Mesenchymal stem cell (in vitro differentiated cells and primary cell): ENCODE results near the gene GNG10.
A peak's percentile ranks its signal among the peaks of the same experiment; 100 is the strongest.

Experiments
- DNase-seq: peaks from one replicate; pipeline ENCODE4 v3.0.0-alpha.2; 2013
- H2AFZ ChIP-seq: one replicate; pipeline ENCODE4 v1.6.1; 2013; ENCODE audit warnings: low read depth, mild to moderate bottlenecking, control low read depth, inconsistent platforms, low read length, moderate library complexity
- H2AK5ac ChIP-seq: 2 replicates; pipeline ENCODE4 v1.6.1; 2013; ENCODE audit warnings: low read length, moderate library complexity, mild to moderate bottlenecking, inconsistent platforms; ENCODE audit not compliant: severe bottlenecking
- H2BK120ac ChIP-seq: one replicate; pipeline ENCODE4 v1.6.1; 2013; ENCODE audit warnings: low read depth, mild to moderate bottlenecking, inconsistent platforms, low read length, moderate library complexity
- H2BK12ac ChIP-seq, 2 experiments: one replicate each; pipeline ENCODE4 v1.6.1; 2013; ENCODE audit warnings: inconsistent platforms in 2 of 2, low read length in 2 of 2, mild to moderate bottlenecking in 2 of 2, moderate library complexity in 2 of 2, control low read depth in 1 of 2
- H2BK15ac ChIP-seq: one replicate; pipeline ENCODE4 v1.6.1; 2013; ENCODE audit warnings: mild to moderate bottlenecking, low read depth, inconsistent platforms; ENCODE audit not compliant: poor library complexity, severe bottlenecking
- H2BK5ac ChIP-seq: 2 replicates; pipeline ENCODE4 v1.6.1; 2013; ENCODE audit warnings: low read depth, mild to moderate bottlenecking, low read length, control low read depth, inconsistent platforms; ENCODE audit not compliant: poor library complexity, severe bottlenecking
- H3K14ac ChIP-seq, 2 experiments: one replicate each; pipeline ENCODE4 v1.6.1; 2013; ENCODE audit warnings: inconsistent platforms in 2 of 2, low read length in 2 of 2, control low read depth in 1 of 2, mild to moderate bottlenecking in 1 of 2, moderate library complexity in 1 of 2
- H3K18ac ChIP-seq, 2 experiments: one replicate each; pipeline ENCODE4 v1.6.1; 2013; ENCODE audit warnings: inconsistent platforms in 2 of 2, low read length in 2 of 2, control low read depth in 1 of 2, low read depth in 1 of 2, mild to moderate bottlenecking in 1 of 2
- H3K23ac ChIP-seq, 2 experiments: one replicate each; pipeline ENCODE4 v1.6.1; 2013; ENCODE audit warnings: inconsistent platforms in 2 of 2, low read length in 2 of 2, mild to moderate bottlenecking in 2 of 2, moderate library complexity in 2 of 2, control low read depth in 1 of 2
- H3K27ac ChIP-seq: 2 replicates; pipeline ENCODE4 v1.5.1; 2013; ENCODE audit warnings: mild to moderate bottlenecking, moderate library complexity, low read length, control low read depth, inconsistent platforms; ENCODE audit not compliant: poor library complexity, severe bottlenecking
- H3K27me3 ChIP-seq, 2 experiments: 2 replicates each; pipeline versions ENCODE4 v1.6.1 to v1.7.0; 2013; ENCODE audit warnings: low read length in 2 of 2, mild to moderate bottlenecking in 2 of 2, moderate library complexity in 2 of 2, control low read depth in 1 of 2, inconsistent platforms in 1 of 2; ENCODE audit not compliant: control insufficient read depth in 1 of 2, insufficient read depth in 1 of 2
- H3K36me3 ChIP-seq, 2 experiments: 2 replicates each; pipeline versions ENCODE4 v1.6.1 to v1.7.0; 2013; ENCODE audit warnings: low read length in 2 of 2, control low read depth in 1 of 2, inconsistent platforms in 1 of 2, low read depth in 1 of 2, mild to moderate bottlenecking in 1 of 2; ENCODE audit not compliant: insufficient read depth in 2 of 2, control insufficient read depth in 1 of 2
- H3K4ac ChIP-seq, 2 experiments: one replicate each; pipeline ENCODE4 v1.6.1; 2013; ENCODE audit warnings: inconsistent platforms in 2 of 2, low read length in 2 of 2, mild to moderate bottlenecking in 2 of 2, moderate library complexity in 2 of 2, control low read depth in 1 of 2, low read depth in 1 of 2
- H3K4me1 ChIP-seq: 2 replicates; pipeline ENCODE4 v1.6.1; 2013; ENCODE audit warnings: low read depth, low read length, control low read depth; ENCODE audit not compliant: control insufficient read depth, insufficient read depth
- H3K4me2 ChIP-seq: 2 replicates; pipeline ENCODE4 v1.6.1; 2013; ENCODE audit warnings: low read length, mild to moderate bottlenecking, inconsistent platforms; ENCODE audit not compliant: poor library complexity, severe bottlenecking
- H3K4me3 ChIP-seq, 2 experiments: 2 replicates each; pipeline versions ENCODE4 v1.5.1 to v1.7.0; 2013; ENCODE audit warnings: low read length in 2 of 2, mild to moderate bottlenecking in 2 of 2, control low read depth in 1 of 2, low read depth in 1 of 2; ENCODE audit not compliant: insufficient read depth in 1 of 2
- H3K79me1 ChIP-seq: replicated peaks from 2 replicates; pipeline ENCODE4 v1.6.1; 2013; ENCODE audit warnings: mild to moderate bottlenecking, control low read depth, low read length, inconsistent platforms; ENCODE audit not compliant: poor library complexity, severe bottlenecking
- H3K9ac ChIP-seq: 2 replicates; pipeline ENCODE4 v1.7.0; 2013; ENCODE audit warnings: mild to moderate bottlenecking, low read length, moderate library complexity
- H3K9me3 ChIP-seq: 2 replicates; pipeline ENCODE4 v1.7.0; 2013; ENCODE audit warnings: mild to moderate bottlenecking, low read length; ENCODE audit not compliant: control insufficient read depth
- H4K8ac ChIP-seq: one replicate; pipeline ENCODE4 v1.6.1; 2013; ENCODE audit warnings: inconsistent platforms, mild to moderate bottlenecking, low read length, moderate library complexity
- H4K91ac ChIP-seq: one replicate; pipeline ENCODE4 v1.6.1; 2013; ENCODE audit warnings: mild to moderate bottlenecking, low read length, inconsistent platforms
- WGBS: methylation state at CpG from one replicate; pipeline ENCODE4 v1.1.7; 2013; ENCODE audit warnings: mixed read lengths; 5-methylcytosine and 5-hydroxymethylcytosine counted together

GNG10 gene

DNA sequence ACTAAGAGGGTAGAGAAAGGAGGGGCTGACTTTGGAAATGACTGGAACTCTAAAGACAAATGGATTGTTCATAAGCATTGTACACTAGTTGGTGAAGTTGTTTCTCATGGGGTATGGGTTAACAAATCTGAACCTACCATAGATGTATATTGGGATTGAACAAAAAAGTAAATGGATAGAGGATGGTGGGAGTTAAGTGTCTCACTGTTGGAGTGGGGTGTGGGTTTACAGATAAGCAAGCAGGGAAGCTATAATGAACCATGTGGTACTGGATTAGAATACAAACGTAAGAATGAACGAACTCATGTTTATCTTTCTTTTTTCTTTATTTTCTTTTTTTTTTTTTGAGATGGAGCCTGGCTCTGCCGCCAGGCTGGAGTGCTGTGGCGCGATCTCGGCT lies 17.8 kb downstream of the GNG10 start:
- Histone ChIP-seq H4K91ac (no peak overlapping the region), H3K14ac (no peak overlapping the region), H3K79me1 (no peaks in the 10 kb centered on the region), H3K23ac (no peak overlapping the region), H3K4me1 (no peaks in the 10 kb centered on the region), H3K4ac (no peak overlapping the region), H2AK5ac (no peak overlapping the region), H2BK15ac (no peak overlapping the region), H3K4me3 (no peak overlapping the region), H3K9ac (no peak overlapping the region), H2BK12ac (no peak overlapping the region), H2AFZ (no peak overlapping the region), H3K4me2 (no peak overlapping the region), H3K27ac (no peak overlapping the region), H3K9me3 (peaks cover 2% of the 10 kb centered on the region), H2BK120ac (no peak overlapping the region), H3K18ac (no peak overlapping the region), H3K27me3 (no peaks in the 10 kb centered on the region), H3K36me3 (peaks cover 12 to 33% of the 10 kb centered on the region in 2 experiments), H2BK5ac (no peak overlapping the region), H4K8ac (no peak overlapping the region)
- 98% methylated on average over 6 of the region's 6 CpGs for WGBS
- DNase-seq, result no peak

DNA sequence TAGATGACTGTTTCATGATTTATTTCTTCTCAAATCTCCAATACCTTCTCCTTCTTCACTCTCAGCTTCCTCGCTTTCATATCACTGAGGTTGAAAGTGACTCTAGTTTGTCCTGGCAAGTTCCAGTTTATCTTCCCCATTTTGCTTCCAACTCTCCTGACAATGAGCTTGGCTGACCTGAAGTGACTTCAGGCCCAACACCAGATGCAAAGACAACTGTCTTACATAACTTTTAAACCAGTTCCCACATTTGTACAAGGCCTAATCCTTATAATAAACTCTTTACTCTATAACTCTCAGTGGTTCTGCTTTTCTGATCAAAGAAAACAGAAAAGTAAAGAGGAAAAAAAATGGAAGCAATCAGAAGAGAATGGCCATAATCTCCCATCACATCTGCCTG lies 22.0 kb downstream of the GNG10 start:
- no peak overlapping the region for H2AK5ac ChIP-seq
- no peak overlapping the region for H3K9ac ChIP-seq
- H3K14ac ChIP-seq, result no peak overlapping the region
- H4K8ac ChIP-seq, result no peak overlapping the region
- H2BK15ac ChIP-seq, result no peak overlapping the region
- no peak for DNase-seq
- no peak overlapping the region for H3K23ac ChIP-seq
- H3K27ac ChIP-seq, result no peak overlapping the region
- no peaks in the 10 kb centered on the region for H3K4me1 ChIP-seq
- H2BK12ac ChIP-seq, result no peak overlapping the region
- no peak overlapping the region for H4K91ac ChIP-seq
- H2BK5ac ChIP-seq, result no peak overlapping the region
- H3K4me3 ChIP-seq, result no peak overlapping the region
- H3K36me3 ChIP-seq, result peaks cover 5 to 13% of the 10 kb centered on the region in 2 experiments
- no peak overlapping the region for H3K18ac ChIP-seq
- peaks cover 2% of the 10 kb centered on the region for H3K9me3 ChIP-seq
- no peak overlapping the region for H3K4ac ChIP-seq
- no peaks in the 10 kb centered on the region for H3K79me1 ChIP-seq
- H3K4me2 ChIP-seq, result no peak overlapping the region
- 93% methylated on average over 1 of the region's 1 CpG for WGBS
- no peaks in the 10 kb centered on the region for H3K27me3 ChIP-seq
- H2BK120ac ChIP-seq, result no peak overlapping the region
- no peak overlapping the region for H2AFZ ChIP-seq

DNA sequence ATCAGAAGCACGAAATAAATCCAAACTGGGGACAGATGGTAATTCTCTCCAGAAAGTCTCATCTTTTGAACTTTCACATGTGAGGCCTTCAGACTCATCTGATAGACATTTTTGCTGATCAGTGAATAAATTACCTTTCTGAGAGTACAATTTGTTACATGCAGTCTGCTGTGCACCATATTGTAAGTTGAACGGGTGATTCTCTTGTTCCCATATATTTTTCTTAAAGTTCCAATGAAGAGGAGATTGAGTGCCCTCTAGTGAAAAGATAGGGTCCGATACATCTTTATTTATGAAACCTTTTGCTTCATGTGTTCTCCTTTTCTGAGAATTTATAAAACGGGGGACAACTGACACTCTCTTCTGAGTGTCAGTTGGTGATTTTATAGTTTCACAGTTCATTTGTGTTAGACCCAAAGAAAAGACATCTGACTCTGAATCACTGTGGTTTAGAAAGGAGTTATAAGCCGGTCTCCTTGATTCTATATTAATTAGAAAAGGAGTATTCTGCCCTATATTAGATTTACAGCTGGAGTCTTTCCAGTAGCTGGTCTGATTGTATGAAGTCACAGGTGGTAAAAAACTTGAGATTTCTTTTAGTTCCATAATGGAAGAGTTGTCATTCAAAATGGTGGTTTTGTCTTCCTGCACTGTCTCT lies 30.4 kb downstream of the GNG10 start:
- Histone ChIP-seq H3K9ac (peak overlapping the region; percentile 53), H2BK120ac (no peak overlapping the region)

DNA sequence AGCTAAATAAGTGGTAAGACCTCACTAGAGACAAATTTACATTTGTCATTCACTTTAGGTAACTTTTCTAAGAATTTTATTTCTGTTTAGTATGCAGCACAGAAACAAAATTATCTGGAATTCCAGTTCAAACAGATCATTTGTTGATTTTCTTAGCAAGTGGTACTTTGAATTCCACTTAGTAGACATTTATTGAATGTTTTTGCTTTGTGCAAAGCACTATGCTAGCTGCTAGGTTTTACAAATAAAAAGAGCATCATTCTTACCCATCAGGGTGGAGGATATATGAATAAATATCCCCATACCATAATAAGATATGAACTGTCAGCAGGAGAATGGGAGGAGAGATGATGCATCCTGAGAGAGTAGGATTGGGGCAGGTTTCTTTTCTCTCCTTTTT lies 35.4 kb downstream of the GNG10 start:
- H2BK15ac ChIP-seq, result no peak overlapping the region
- H4K8ac ChIP-seq, result no peak overlapping the region
- H2AFZ ChIP-seq, result no peak overlapping the region
- H3K4me1 ChIP-seq, result no peaks in the 10 kb centered on the region
- DNase-seq, result no peak
- H3K36me3 ChIP-seq, result peaks cover 0 to 3% of the 10 kb centered on the region in 2 experiments
- H2AK5ac ChIP-seq, result no peak overlapping the region
- H3K4me3 ChIP-seq, result no peak overlapping the region
- H3K79me1 ChIP-seq, result peaks cover 3% of the 10 kb centered on the region
- peaks cover 3% of the 10 kb centered on the region for H3K9me3 ChIP-seq
- H2BK120ac ChIP-seq, result no peak overlapping the region
- no peak overlapping the region for H3K27ac ChIP-seq
- no peak overlapping the region for H3K23ac ChIP-seq
- H2BK12ac ChIP-seq, result no peak overlapping the region
- H3K9ac ChIP-seq, result no peak overlapping the region
- no peak overlapping the region for H4K91ac ChIP-seq
- H3K27me3 ChIP-seq, result no peaks in the 10 kb centered on the region
- H3K4me2 ChIP-seq, result no peak overlapping the region
- H2BK5ac ChIP-seq, result no peak overlapping the region
- no peak overlapping the region for H3K4ac ChIP-seq
- H3K18ac ChIP-seq, result no peak overlapping the region
- H3K14ac ChIP-seq, result no peak overlapping the region

More for the DNA sequence above, 30.4 kb downstream of the GNG10 start:
- Histone ChIP-seq H4K91ac (no peak overlapping the region), H3K4me3 (no peak overlapping the region), H3K9me3 (no peaks in the 10 kb centered on the region), H3K4me2 (no peak overlapping the region), H3K23ac (no peak overlapping the region), H2AFZ (no peak overlapping the region), H2BK12ac (no peak overlapping the region), H2BK15ac (no peak overlapping the region), H3K36me3 (peaks cover 0 to 2% of the 10 kb centered on the region in 2 experiments), H3K79me1 (peaks cover 1% of the 10 kb centered on the region), H2AK5ac (no peak overlapping the region), H3K18ac (no peak overlapping the region), H3K4me1 (no peaks in the 10 kb centered on the region), H4K8ac (no peak overlapping the region), H3K4ac (no peak overlapping the region), H3K14ac (no peak overlapping the region), H3K27ac (no peak overlapping the region), H3K27me3 (no peaks in the 10 kb centered on the region), H2BK5ac (no peak overlapping the region)
- 75% methylated on average over 4 of the region's 5 CpGs for WGBS
- peak; percentile 50 for DNase-seq
